Endodermal cell (in vitro differentiated cells): ENCODE data around the gene BBOX1. TPM values are rescaled to one million over a fixed set of nuclear protein-coding genes. Genes with fewer than 3 reads are reported as not detected.
A peak's percentile ranks its signal among the peaks of the same experiment; 100 is the strongest.

Experiments used
- DNase-seq: peaks from one replicate; pipeline ENCODE4 v3.0.0-alpha.2; 2017
- H3K27ac ChIP-seq: 2 replicates; pipeline ENCODE4 v1.5.1; 2013; ENCODE audit warnings: mild to moderate bottlenecking, low read depth, low read length, moderate library complexity
- H3K27me3 ChIP-seq: 2 replicates; pipeline ENCODE4 v1.6.1; 2013; ENCODE audit warnings: mild to moderate bottlenecking, low read length, moderate library complexity; ENCODE audit not compliant: insufficient read depth, control insufficient read depth, poor library complexity, severe bottlenecking
- H3K36me3 ChIP-seq: 2 replicates; pipeline ENCODE4 v1.7.0; 2013; ENCODE audit warnings: mild to moderate bottlenecking, low read length, moderate library complexity; ENCODE audit not compliant: control insufficient read depth, insufficient read depth
- H3K4me1 ChIP-seq: one replicate; pipeline ENCODE4 v1.7.0; 2013; ENCODE audit warnings: low read length; ENCODE audit not compliant: control insufficient read depth, insufficient read depth
- H3K4me3 ChIP-seq: 2 replicates; pipeline ENCODE4 v1.5.1; 2013; ENCODE audit warnings: mild to moderate bottlenecking, low read length, moderate library complexity
- H3K9ac ChIP-seq: 2 replicates; pipeline ENCODE4 v1.6.1; 2013; ENCODE audit warnings: mild to moderate bottlenecking, low read length, moderate library complexity; ENCODE audit not compliant: poor library complexity, severe bottlenecking; ENCODE audit errors: extremely low read depth
- H3K9me3 ChIP-seq: 2 replicates; pipeline ENCODE4 v1.6.1; 2013; ENCODE audit warnings: mild to moderate bottlenecking, low read length, moderate library complexity; ENCODE audit not compliant: control insufficient read depth
- H3K27ac Mint-ChIP-seq: 2 replicates; pipeline ENCODE4 v1.8.0; 2020; ENCODE audit warnings: mixed read lengths
- H3K27me3 Mint-ChIP-seq: 2 replicates; pipeline ENCODE4 v1.8.0; 2021; ENCODE audit warnings: mild to moderate bottlenecking, mixed read lengths; ENCODE audit not compliant: insufficient read depth
- H3K36me3 Mint-ChIP-seq: 2 replicates; pipeline ENCODE4 v1.8.0; 2020; ENCODE audit warnings: low read depth, mixed read lengths
- H3K4me1 Mint-ChIP-seq: 2 replicates; pipeline ENCODE4 v1.8.0; 2020; ENCODE audit warnings: mixed read lengths
- H3K4me3 Mint-ChIP-seq: 2 replicates; pipeline ENCODE4 v1.8.0; 2020; ENCODE audit warnings: mild to moderate bottlenecking, moderate library complexity, mixed read lengths
- H3K9me3 Mint-ChIP-seq: 2 replicates; pipeline ENCODE4 v1.8.0; 2020; ENCODE audit warnings: mild to moderate bottlenecking, mixed read lengths
- CTCF ChIP-seq: fragments of 200-600 bp; sonication (generic); conservative IDR thresholded peaks from 2 replicates; pipeline ENCODE4 v1.5.0; 2021; ENCODE audit warnings: antibody characterized with exemption, mild to moderate bottlenecking
- WGBS, 2 experiments: methylation state at CpG; one replicate each; pipeline versions ENCODE4 v1.1.5 to v1.1.7; 2013; ENCODE audit warnings: missing lambda C conversion rate in 2 of 2, mixed read lengths in 1 of 2; ENCODE audit not compliant: insufficient coverage in 1 of 2, insufficient read length in 1 of 2; 5-methylcytosine and 5-hydroxymethylcytosine counted together
- total RNA-seq, 2 donors: library from RNA; stranded (reverse); fragmentation: NEBNext Ultra II Directional in 1 of 2; extraction: Animal tissue kit (Norgen Biotek cat#: 25700) in 1 of 2; gene quantifications; 2 replicates in 1 of 2; 3 replicates in 1 of 2; pipeline ENCODE4 v1.2.1, GENCODE V29; 2021

Gene BBOX1
- total RNA-seq, 2 donors from 2014 or later: not detected

- no peaks in the 10 kb centered on the region for H3K36me3 ChIP-seq
- Mint-ChIP-seq H3K9me3 (peaks cover 8% of the 10 kb centered on the region), H3K36me3 (no peaks in the 10 kb centered on the region), H3K4me3 (no peak overlapping the region), H3K27ac (no peak overlapping the region), H3K4me1 (no peaks in the 10 kb centered on the region), H3K27me3 (peaks cover 7% of the 10 kb centered on the region)
- DNase-seq: no peak
- no peaks in the 10 kb centered on the region for H3K4me1 ChIP-seq
- TF ChIP-seq CTCF: no peak
- H3K4me3 ChIP-seq: no peak overlapping the region
- WGBS, 2 experiments: 71 to 85% methylated on average over 5 of the region's 5 CpGs
- H3K9me3 ChIP-seq: peaks cover 11% of the 10 kb centered on the region
- no peak overlapping the region for H3K9ac ChIP-seq
- no peaks in the 10 kb centered on the region for H3K27me3 ChIP-seq
- H3K27ac ChIP-seq: no peak overlapping the region
These were observed 8.9 kb upstream of the BBOX1 start for GRCh38 chr11:27031754-27032153.

GRCh38 chr11:27039873-27040272 lies 742 bp upstream of the BBOX1 start:
- H3K27ac Mint-ChIP-seq: no peak overlapping the region
- no peak overlapping the region for H3K27ac ChIP-seq
- no peaks in the 10 kb centered on the region for H3K36me3 ChIP-seq
- H3K27me3 Mint-ChIP-seq: peaks cover 6% of the 10 kb centered on the region
- 70 to 75% methylated on average over 1 to 3 of the region's 3 CpGs for WGBS, 2 experiments
- peak; percentile 54 for TF ChIP-seq CTCF
- H3K4me3 Mint-ChIP-seq: no peak overlapping the region
- peaks cover 9% of the 10 kb centered on the region for H3K36me3 Mint-ChIP-seq
- peaks cover 21% of the 10 kb centered on the region for H3K9me3 ChIP-seq
- no peak for DNase-seq
- no peak overlapping the region for H3K9ac ChIP-seq
- no peak overlapping the region for H3K4me3 ChIP-seq
- H3K4me1 Mint-ChIP-seq: peaks cover 11% of the 10 kb centered on the region
- H3K27me3 ChIP-seq: no peaks in the 10 kb centered on the region
- H3K9me3 Mint-ChIP-seq: peaks cover 35% of the 10 kb centered on the region
- H3K4me1 ChIP-seq: peaks cover 6% of the 10 kb centered on the region

DNA sequence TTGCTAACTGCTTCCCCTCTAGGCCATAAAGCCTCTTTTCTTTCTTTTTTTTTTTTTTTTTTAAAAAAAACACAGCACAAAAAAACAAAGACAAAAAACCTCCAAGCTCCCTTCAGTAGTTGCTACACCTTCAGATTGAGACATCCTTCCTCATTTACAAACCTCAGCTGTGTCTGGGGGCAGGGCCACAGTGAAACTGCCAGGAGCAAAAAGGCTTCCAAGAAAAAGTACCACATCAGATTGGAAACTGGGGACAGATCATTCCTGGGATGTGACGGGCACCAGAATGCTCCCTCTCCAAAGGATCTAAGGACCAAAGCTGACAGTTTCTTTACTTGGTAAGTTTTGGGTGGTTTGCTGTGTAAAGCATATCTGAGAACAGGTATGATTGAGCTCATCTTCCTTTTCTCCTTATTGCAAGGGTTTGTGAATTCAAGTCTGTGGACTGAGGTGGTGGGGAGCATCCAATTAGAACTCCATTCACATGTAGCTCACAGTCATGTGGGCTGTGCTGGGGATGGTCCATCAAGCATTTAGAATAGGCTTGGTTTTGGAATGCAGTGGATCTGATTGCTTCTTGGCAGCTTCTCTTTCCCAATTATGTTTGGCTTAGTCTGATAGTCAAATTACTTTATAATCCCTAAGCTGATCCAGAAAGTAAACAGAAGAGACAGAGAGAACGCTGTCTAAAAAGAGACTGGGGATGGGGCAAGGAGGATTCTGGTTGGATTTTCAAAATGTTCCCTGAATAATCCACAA lies 705 bp downstream of the BBOX1 start:
- Mint-ChIP-seq H3K4me1 (peaks cover 11% of the 10 kb centered on the region), H3K27ac (no peak overlapping the region), H3K9me3 (peaks cover 27% of the 10 kb centered on the region), H3K27me3 (peaks cover 1% of the 10 kb centered on the region), H3K4me3 (no peak overlapping the region), H3K36me3 (peaks cover 9% of the 10 kb centered on the region)
- no peak overlapping the region for H3K4me3 ChIP-seq
- peaks cover 6% of the 10 kb centered on the region for H3K4me1 ChIP-seq
- DNase-seq: no peak
- H3K27ac ChIP-seq: no peak overlapping the region
- H3K9ac ChIP-seq: no peak overlapping the region
- TF ChIP-seq CTCF: no peak
- no peaks in the 10 kb centered on the region for H3K36me3 ChIP-seq
- H3K27me3 ChIP-seq: no peaks in the 10 kb centered on the region
- H3K9me3 ChIP-seq: peaks cover 13% of the 10 kb centered on the region
- 79 to 100% methylated on average over 1 to 2 of the region's 2 CpGs for WGBS, 2 experiments
